GM18499 (cell line): ENCODE results near the gene TFCP2L1.

Experiments used
- ATAC-seq: cut with Tn5 transposase; IDR thresholded peaks from one replicate; pipeline ENCODE4 v1.9.1; 2021; ENCODE audit warnings: moderate number of reproducible peaks; ENCODE audit not compliant: insufficient read depth, unreplicated experiment

Gene TFCP2L1

GRCh38 chr2:121201796-121202195, 83.2 kb downstream of the TFCP2L1 start:
- ATAC-seq = no peak

- no peak for ATAC-seq
These were observed 84.3 kb downstream of the TFCP2L1 start for GRCh38 chr2:121200419-121201315.

- no peak for ATAC-seq
These were observed 85.0 kb downstream of the TFCP2L1 start for GRCh38 chr2:121200011-121200347.

- ATAC-seq = no peak
These were observed 85.6 kb downstream of the TFCP2L1 start for GRCh38 chr2:121199281-121200010.

GRCh38 chr2:121197369-121198091, 87.5 kb downstream of the TFCP2L1 start:
- ATAC-seq = no peak

- ATAC-seq = no peak
These were observed 88.2 kb downstream of the TFCP2L1 start for GRCh38 chr2:121196849-121197155.

- ATAC-seq = no peak
These were observed 88.7 kb downstream of the TFCP2L1 start for GRCh38 chr2:121196132-121196848.

- no peak for ATAC-seq
These were observed 90.0 kb downstream of the TFCP2L1 start for GRCh38 chr2:121195036-121195435.

GRCh38 chr2:121194626-121195025, 90.4 kb downstream of the TFCP2L1 start:
- ATAC-seq = no peak

- no peak for ATAC-seq
These were observed 91.8 kb downstream of the TFCP2L1 start for GRCh38 chr2:121193185-121193584.

- no peak for ATAC-seq
These were observed 92.4 kb downstream of the TFCP2L1 start for GRCh38 chr2:121192576-121192975.

GRCh38 chr2:121191191-121192170, 93.5 kb downstream of the TFCP2L1 start:
- no peak for ATAC-seq

GRCh38 chr2:121189661-121190381, 95.2 kb downstream of the TFCP2L1 start:
- ATAC-seq = no peak

- no peak for ATAC-seq
These were observed 96.0 kb downstream of the TFCP2L1 start for GRCh38 chr2:121189011-121189410.

- ATAC-seq = no peak
These were observed 97.0 kb downstream of the TFCP2L1 start for GRCh38 chr2:121187982-121188411.

GRCh38 chr2:121187351-121187981, 97.5 kb downstream of the TFCP2L1 start:
- no peak for ATAC-seq

- ATAC-seq = no peak
These were observed 98.7 kb downstream of the TFCP2L1 start for GRCh38 chr2:121186261-121186660.

- ATAC-seq = no peak
These were observed 99.4 kb downstream of the TFCP2L1 start for GRCh38 chr2:121185571-121186074.
